GM23248 (cell line): ENCODE data around the gene L1CAM. TPM values are rescaled to one million over a fixed set of nuclear protein-coding genes. Genes with fewer than 3 reads are reported as not detected.

Experiments used
- DNase-seq: peaks from one replicate; pipeline ENCODE4 v3.0.0-alpha.2; 2015
- H2AFZ ChIP-seq: fragments of 200-600 bp; sonication (generic); 2 replicates; pipeline ENCODE4 v1.6.1; 2016; ENCODE audit warnings: antibody characterized with exemption
- H3F3A ChIP-seq: fragments of 200-600 bp; sonication (generic); 2 replicates; pipeline ENCODE4 v1.6.1; 2016; ENCODE audit warnings: mild to moderate bottlenecking, antibody characterized with exemption, mixed run types; ENCODE audit not compliant: insufficient read depth
- H3K27ac ChIP-seq: fragments of 200-600 bp; sonication (generic); 2 replicates; pipeline ENCODE4 v1.5.1; 2016; ENCODE audit warnings: mild to moderate bottlenecking
- H3K27me3 ChIP-seq: fragments of 200-600 bp; sonication (generic); replicated peaks from 2 replicates; pipeline ENCODE4 v1.6.1; 2016; ENCODE audit warnings: mild to moderate bottlenecking; ENCODE audit not compliant: insufficient read depth
- H3K36me3 ChIP-seq: fragments of 200-600 bp; sonication (generic); 2 replicates; pipeline ENCODE4 v1.6.1; 2016; ENCODE audit warnings: low read depth, mild to moderate bottlenecking
- H3K4me1 ChIP-seq: fragments of 200-600 bp; sonication (generic); 2 replicates; pipeline ENCODE4 v1.6.1; 2016; ENCODE audit warnings: mild to moderate bottlenecking; ENCODE audit not compliant: insufficient read depth
- H3K4me2 ChIP-seq: fragments of 200-600 bp; sonication (generic); one replicate; pipeline ENCODE4 v1.6.1; 2016; ENCODE audit warnings: mild to moderate bottlenecking; ENCODE audit not compliant: unreplicated experiment
- H3K4me3 ChIP-seq: fragments of 200-600 bp; sonication (generic); 2 replicates; pipeline ENCODE4 v1.5.1; 2016; ENCODE audit warnings: mild to moderate bottlenecking
- H3K79me2 ChIP-seq: fragments of 200-600 bp; sonication (generic); 2 replicates; pipeline ENCODE4 v1.6.1; 2016; ENCODE audit warnings: mild to moderate bottlenecking; ENCODE audit not compliant: insufficient read depth
- H3K9ac ChIP-seq: fragments of 200-600 bp; sonication (generic); 2 replicates; pipeline ENCODE4 v1.6.1; 2016; ENCODE audit warnings: mild to moderate bottlenecking
- H3K9me2 ChIP-seq: fragments of 200-600 bp; sonication (generic); 2 replicates; pipeline ENCODE4 v1.6.1; 2016; ENCODE audit warnings: mixed run types, mild to moderate bottlenecking, moderate library complexity; ENCODE audit not compliant: insufficient read depth
- H3K9me3 ChIP-seq: fragments of 200-600 bp; sonication (generic); one replicate; pipeline ENCODE4 v1.6.1; 2017; ENCODE audit warnings: low read depth
- H4K20me1 ChIP-seq: fragments of 200-600 bp; sonication (generic); 2 replicates; pipeline ENCODE4 v1.6.0; 2016; ENCODE audit not compliant: insufficient read depth
- EZH2 ChIP-seq: fragments of 200-600 bp; sonication (generic); IDR thresholded peaks from 2 replicates; pipeline ENCODE4 v1.6.1; 2018; ENCODE audit warnings: antibody characterized with exemption, mild to moderate bottlenecking; ENCODE audit not compliant: insufficient read depth, poor library complexity, severe bottlenecking
- EZH2phosphoT487 ChIP-seq: fragments of 200-600 bp; sonication (generic); IDR thresholded peaks from 2 replicates; pipeline ENCODE4 v1.6.1; 2018; ENCODE audit warnings: antibody characterized with exemption, moderate library complexity, mild to moderate bottlenecking, low read depth; ENCODE audit not compliant: insufficient read depth
- WGBS, 2 experiments: methylation state at CpG; one replicate each; pipeline ENCODE4 v1.1.6; 2015 to 2017; ENCODE audit warnings: low lambda C conversion rate in 2 of 2, low coverage in 1 of 2; ENCODE audit errors: missing lambda C conversion rate in 2 of 2; 5-methylcytosine and 5-hydroxymethylcytosine counted together
- in situ Hi-C: fragments of 300-500 bp; cut with MboI; formaldehyde crosslinking; loops from 2 replicates; pipeline ENCODE4 v1.15.0; 2020
- polyA plus RNA-seq: library from polyadenylated mRNA; unstranded; fragments of >200 nt; fragmentation: Nextera tagmentation; extraction: Ambion mirVana; gene quantifications from 2 replicates; pipeline ENCODE4 v1.2.1, GENCODE V29; 2016
- total RNA-seq: library from RNA; depleted of rRNA; stranded (reverse); fragments of >200 nt; shearing (Covaris generic); gene quantifications from 2 replicates; pipeline ENCODE4 v1.2.3, GENCODE V29; 2014

L1CAM gene
- total and polyA plus RNA-seq, 2 experiments from 2014 or later = 0.38 to 1.9 TPM

GRCh38 chrX:153897899-153898298, 11.9 kb upstream of the L1CAM start:
- DNase-seq = no peak
- Histone ChIP-seq H3K9ac (no peak overlapping the region), H3K9me2 (no peaks in the 10 kb centered on the region), H3K4me2 (no peak overlapping the region), H3K9me3 (no peaks in the 10 kb centered on the region), H3K36me3 (no peaks in the 10 kb centered on the region), H3K79me2 (no peaks in the 10 kb centered on the region), H3F3A (no peaks in the 10 kb centered on the region), H4K20me1 (no peaks in the 10 kb centered on the region), H2AFZ (no peak overlapping the region), H3K27me3 (no peaks in the 10 kb centered on the region), H3K4me1 (0 out of 2 replicates have a peak, but pooled peaks cover 3% of the 10 kb centered on the region), H3K27ac (no peak overlapping the region), H3K4me3 (no peak overlapping the region)
- TF ChIP-seq EZH2phosphoT487 (no peak), EZH2 (no peak)
- in situ Hi-C loops = no loop called here

- no peak for TF ChIP-seq EZH2phosphoT487
- TF ChIP-seq EZH2 = no peak
- no peak overlapping the region for H3K4me3 ChIP-seq
- no peak for DNase-seq
- H2AFZ ChIP-seq = no peak overlapping the region
- H4K20me1 ChIP-seq = no peaks in the 10 kb centered on the region
- no peaks in the 10 kb centered on the region for H3K36me3 ChIP-seq
- 80% methylated on average over 6 of the region's 6 CpGs for WGBS, 2 experiments
- H3F3A ChIP-seq = no peaks in the 10 kb centered on the region
- no peaks in the 10 kb centered on the region for H3K4me1 ChIP-seq
- no peaks in the 10 kb centered on the region; the same call in 1 of the 2 replicates for H3K27me3 ChIP-seq
- in situ Hi-C loops = no loop called here
- H3K4me2 ChIP-seq = no peak overlapping the region
- no peaks in the 10 kb centered on the region for H3K79me2 ChIP-seq
- no peak overlapping the region for H3K9ac ChIP-seq
- H3K9me2 ChIP-seq = no peaks in the 10 kb centered on the region
- no peak overlapping the region for H3K27ac ChIP-seq
- no peaks in the 10 kb centered on the region for H3K9me3 ChIP-seq
These were observed 3.1 kb upstream of the L1CAM start for GRCh38 chrX:153889123-153889522.

GRCh38 chrX:153888344-153888743, 2.4 kb upstream of the L1CAM start:
- Histone ChIP-seq H3K4me1 (no peaks in the 10 kb centered on the region), H3K9me3 (no peaks in the 10 kb centered on the region), H4K20me1 (no peaks in the 10 kb centered on the region), H3K9me2 (no peaks in the 10 kb centered on the region), H3K4me3 (no peak overlapping the region), H2AFZ (no peak overlapping the region), H3K27me3 (no peaks in the 10 kb centered on the region; the same call in 1 of the 2 replicates), H3F3A (no peaks in the 10 kb centered on the region), H3K36me3 (no peaks in the 10 kb centered on the region), H3K27ac (no peak overlapping the region), H3K9ac (no peak overlapping the region), H3K79me2 (no peaks in the 10 kb centered on the region), H3K4me2 (no peak overlapping the region)
- TF ChIP-seq EZH2phosphoT487 = no peak
- TF ChIP-seq EZH2 = no peak
- WGBS, 2 experiments = 25 to 32% methylated on average over 6 of the region's 6 CpGs
- in situ Hi-C loops = no loop called here
- no peak for DNase-seq

GRCh38 chrX:153887385-153887784, 1.4 kb upstream of the L1CAM start:
- no peak overlapping the region for H3K27ac ChIP-seq

GRCh38 chrX:153886915-153887314, 942 bp upstream of the L1CAM start:
- H3K4me2 ChIP-seq = no peak overlapping the region
- in situ Hi-C loops = no loop called here
- H3F3A ChIP-seq = no peaks in the 10 kb centered on the region
- no peaks in the 10 kb centered on the region for H3K9me2 ChIP-seq
- no peak overlapping the region for H2AFZ ChIP-seq
- H3K4me1 ChIP-seq = no peaks in the 10 kb centered on the region
- WGBS, 2 experiments = 17 to 40% methylated on average over 5 to 12 of the region's 13 CpGs
- no peak for DNase-seq
- TF ChIP-seq EZH2phosphoT487 (no peak), EZH2 (no peak)
- H3K9ac ChIP-seq = no peak overlapping the region
- H3K79me2 ChIP-seq = no peaks in the 10 kb centered on the region
- H3K9me3 ChIP-seq = no peaks in the 10 kb centered on the region
- no peaks in the 10 kb centered on the region for H3K36me3 ChIP-seq
- H3K27me3 ChIP-seq = no peaks in the 10 kb centered on the region; the same call in 1 of the 2 replicates
- H4K20me1 ChIP-seq = no peaks in the 10 kb centered on the region
- no peak overlapping the region for H3K27ac ChIP-seq
- H3K4me3 ChIP-seq = no peak overlapping the region

More at GRCh38 chrX:153887385-153887784, 1.4 kb upstream of the L1CAM start:
- no peaks in the 10 kb centered on the region for H3K9me3 ChIP-seq
- WGBS, 2 experiments = 68 to 69% methylated on average over 7 to 8 of the region's 8 CpGs
- no peaks in the 10 kb centered on the region for H4K20me1 ChIP-seq
- H3K27me3 ChIP-seq = no peaks in the 10 kb centered on the region; the same call in 1 of the 2 replicates
- no peak overlapping the region for H2AFZ ChIP-seq
- no peaks in the 10 kb centered on the region for H3K36me3 ChIP-seq
- H3K4me3 ChIP-seq = no peak overlapping the region
- no peak overlapping the region for H3K4me2 ChIP-seq
- no peaks in the 10 kb centered on the region for H3F3A ChIP-seq
- TF ChIP-seq EZH2 (no peak), EZH2phosphoT487 (no peak)
- no peak for DNase-seq
- no peaks in the 10 kb centered on the region for H3K4me1 ChIP-seq
- in situ Hi-C loops = no loop called here
- no peak overlapping the region for H3K9ac ChIP-seq
- no peaks in the 10 kb centered on the region for H3K9me2 ChIP-seq
- no peaks in the 10 kb centered on the region for H3K79me2 ChIP-seq
